Measurements from ENCODE around the gene BOD1. TPM values are rescaled to one million over a fixed set of nuclear protein-coding genes. Genes with fewer than 3 reads are reported as not detected.

BOD1 gene
- total and polyA plus RNA-seq, 9 of the 15 experiments (the other 6 are each of a cell fraction or from before 2014, with no cell fraction given), result 10.1 to 31.6 (median 22.6) TPM

- no peak for TF ChIP-seq CREB3L1 (IDR thresholded peaks at IDR 0.05; ENCODE audit: borderline replicate concordance, low read depth)
- TF ChIP-seq ZNF512 (tag; IDR thresholded peaks at IDR 0.05), result 0 out of 2 replicates have a peak, but pooled peaks have one; percentile 28
- TF ChIP-seq ERF (CRISPR knock-in tag; IDR thresholded peaks at IDR 0.05), result no peak
- TF ChIP-seq SP2 (IDR thresholded peaks at IDR 0.05; ENCODE audit: extremely low read depth, low read depth, low read length, poor library complexity, severe bottlenecking), result no peak
- no peak for TF ChIP-seq CHD7 (IDR thresholded peaks at IDR 0.05; ENCODE audit: low read depth, low read length)
- TF ChIP-seq ZBTB11 (CRISPR knock-in tag; IDR thresholded peaks at IDR 0.05), result no peak
- TF ChIP-seq TSC22D4 (tag; IDR thresholded peaks at IDR 0.05), result 0 out of 2 replicates have a peak, but pooled peaks have one; percentile 34
- TF ChIP-seq FUS (optimal IDR thresholded peaks at IDR 0.05; ENCODE audit: low read depth, low read length), result no peak
Measured at GRCh38 chr5:173631478-173631877, 15.0 kb upstream of the BOD1 start (continued).

Measured in K562 (cell line).